Left ventricle myocardium inferior (tissue), 1 donor: ENCODE data around the gene MAEA. TPM values are rescaled to one million over a fixed set of nuclear protein-coding genes. Genes with fewer than 3 reads are reported as not detected.

Source experiments
- DNase-seq: peaks from one replicate; pipeline ENCODE4 v3.0.0-alpha.2; 2020
- H3K27ac ChIP-seq: fragments of 200-600 bp; replicated peaks from 2 replicates; pipeline ENCODE4 v1.8.0; 2021
- H3K27me3 ChIP-seq: fragments of 200-600 bp; 2 replicates; pipeline ENCODE4 v1.8.0; 2021; ENCODE audit warnings: low read depth
- H3K36me3 ChIP-seq: fragments of 200-600 bp; 2 replicates; pipeline ENCODE4 v1.8.0; 2021
- H3K4me1 ChIP-seq: fragments of 200-600 bp; 2 replicates; pipeline ENCODE4 v1.8.0; 2021
- H3K4me3 ChIP-seq: fragments of 200-600 bp; 2 replicates; pipeline ENCODE4 v1.8.0; 2021; ENCODE audit warnings: mild to moderate bottlenecking, moderate library complexity
- H3K9me3 ChIP-seq: fragments of 200-600 bp; replicated peaks from 2 replicates; pipeline ENCODE4 v1.8.0; 2021
- CTCF ChIP-seq: fragments of 200-600 bp; IDR thresholded peaks from 2 replicates; pipeline ENCODE4 v1.8.0; 2021; ENCODE audit warnings: antibody characterized with exemption, mild to moderate bottlenecking, borderline replicate concordance
- intact Hi-C: fragments of 100-400 bp; cut with micrococcal nuclease; formaldehyde crosslinking; loops from one replicate; pipeline ENCODE4 v1.11.0; 2022
- total RNA-seq: library from RNA; stranded (reverse); fragmentation: NEBNext Ultra II Directional; extraction: Animal tissue kit (Norgen Biotek cat#: 25700); gene quantifications from one replicate; pipeline ENCODE4 v1.2.1, GENCODE V29; 2021
- donor health status: DM: no; HTN: yes; CAD: no; lungs with severe emphysema.

Gene MAEA
- total RNA-seq, 1 donor from 2014 or later: 49.5 TPM

DNA sequence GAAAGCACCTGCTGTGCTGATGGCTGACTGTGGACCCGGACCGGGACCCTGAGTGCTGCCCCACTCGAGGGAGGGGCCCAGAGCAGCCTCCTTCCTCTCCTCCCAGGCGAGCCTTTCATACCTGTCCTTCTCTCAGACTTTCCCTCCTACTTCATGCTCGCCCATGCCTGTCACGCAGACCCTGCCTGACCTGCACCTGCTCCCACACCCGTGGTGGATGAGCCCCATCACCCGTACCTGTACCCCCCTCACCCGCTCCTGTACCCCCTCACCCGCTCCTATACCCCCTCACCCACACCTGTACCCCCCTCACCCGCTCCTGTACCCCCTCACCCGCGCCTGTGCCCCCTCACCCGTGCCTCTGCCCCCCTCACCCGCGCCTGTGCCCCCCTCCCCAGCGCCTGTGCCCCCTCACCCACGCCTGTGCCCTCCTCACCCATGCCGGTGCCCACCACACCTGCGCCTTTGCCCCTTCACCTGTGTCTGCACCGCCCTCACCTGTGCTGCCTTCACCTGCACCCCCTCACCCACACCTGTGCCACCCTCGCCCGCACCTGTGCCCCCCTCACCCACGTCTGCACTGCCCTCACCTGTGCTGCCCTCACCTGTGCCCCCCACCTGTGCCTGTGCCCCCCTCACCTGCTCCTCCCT, 5.8 kb downstream of the MAEA start:
- TF ChIP-seq CTCF: no peak
- DNase-seq: no peak
- H3K36me3 ChIP-seq: peaks cover 42% of the 10 kb centered on the region
- no peak overlapping the region for H3K4me3 ChIP-seq
- no peak overlapping the region for H3K27ac ChIP-seq
- no peaks in the 10 kb centered on the region for H3K9me3 ChIP-seq
- no peaks in the 10 kb centered on the region for H3K27me3 ChIP-seq
- H3K4me1 ChIP-seq: peaks cover 82% of the 10 kb centered on the region
- intact Hi-C loops: no loop called here

DNA sequence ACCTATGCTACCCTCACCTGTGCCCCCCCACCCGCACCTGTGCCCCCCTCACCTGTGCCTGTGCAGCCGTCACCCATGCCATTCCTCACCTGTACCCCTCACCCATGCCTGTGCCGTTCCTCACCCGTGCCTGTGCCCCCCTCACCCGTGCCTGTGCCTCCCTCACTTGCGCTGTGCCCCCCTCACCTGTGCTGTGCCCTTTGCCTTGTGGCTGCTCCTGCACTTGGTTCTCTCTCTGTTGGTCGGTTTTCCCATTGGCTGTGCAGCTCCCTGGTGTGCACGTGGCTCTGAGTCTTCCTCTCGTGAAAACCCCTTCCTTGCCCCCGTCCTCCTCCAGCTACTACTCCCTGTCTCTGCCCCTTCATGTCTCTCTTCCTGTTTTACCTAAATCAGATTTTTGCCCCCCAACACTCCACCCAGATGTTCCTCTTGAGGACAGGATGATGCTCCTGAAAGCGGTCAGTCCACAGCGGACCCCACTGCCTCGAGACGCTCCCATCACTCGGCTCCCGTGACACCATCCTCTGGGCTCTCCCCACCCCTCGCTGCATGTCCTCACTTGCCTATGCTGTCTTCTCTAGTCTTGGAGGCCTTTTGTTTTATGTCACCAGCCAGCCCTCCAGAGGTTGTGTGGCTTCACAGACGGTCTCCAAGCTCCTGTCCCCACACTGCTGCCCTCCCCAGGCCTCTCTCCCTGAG, 6.8 kb downstream of the MAEA start:
- Histone ChIP-seq H3K4me3 (no peak overlapping the region), H3K27ac (no peak overlapping the region), H3K36me3 (peaks cover 51% of the 10 kb centered on the region), H3K9me3 (no peaks in the 10 kb centered on the region), H3K27me3 (no peaks in the 10 kb centered on the region), H3K4me1 (peaks cover 82% of the 10 kb centered on the region)
- intact Hi-C loops: no loop called here
- DNase-seq: no peak
- no peak for TF ChIP-seq CTCF

- H3K4me1 ChIP-seq: peaks cover 78% of the 10 kb centered on the region
- no peak for TF ChIP-seq CTCF
Observed at GRCh38 chr4:1297023-1297395, 7.3 kb downstream of the MAEA start.

DNA sequence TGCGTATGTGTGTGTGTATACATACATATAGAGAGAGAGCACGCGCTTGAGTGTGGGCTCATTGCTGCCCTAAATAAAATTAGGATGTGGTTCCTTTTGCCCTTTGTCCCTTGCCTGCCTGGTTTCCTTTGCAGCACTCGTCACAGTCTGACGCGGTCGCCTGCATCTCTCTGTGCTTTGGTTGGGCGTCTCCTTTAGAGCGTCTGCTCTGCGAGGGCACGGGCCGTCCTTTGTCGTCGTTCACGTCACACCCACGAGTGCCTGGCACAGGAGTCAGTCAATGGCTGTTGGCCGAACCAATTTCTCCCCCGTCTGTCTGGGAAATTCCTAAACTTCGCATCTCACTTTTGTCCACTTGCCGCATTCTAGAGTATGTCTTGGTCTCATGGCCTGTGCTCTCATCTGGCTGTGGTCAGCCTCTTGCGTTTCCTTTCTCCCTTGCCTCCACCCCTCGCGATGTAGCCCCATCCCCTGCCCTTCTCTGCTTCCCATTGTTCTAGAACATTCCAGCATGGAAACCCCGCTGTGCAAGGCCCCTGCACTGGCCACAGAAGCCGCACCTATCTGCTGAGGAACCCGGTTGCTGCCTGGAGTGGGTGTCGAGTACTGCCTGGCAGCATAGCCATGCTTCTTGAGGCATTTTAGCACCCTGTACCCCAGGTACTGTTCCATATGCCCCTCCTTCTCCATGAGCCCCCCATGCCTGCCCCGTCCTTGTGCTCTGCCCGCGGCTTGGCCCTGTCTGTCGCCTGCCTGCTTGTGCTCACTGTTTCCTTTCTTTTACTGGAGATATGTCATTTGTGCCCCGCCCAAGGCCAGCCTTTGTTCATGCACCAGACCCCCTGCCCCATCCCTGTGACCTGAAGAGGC, 8.0 kb downstream of the MAEA start:
- Histone ChIP-seq H3K9me3 (no peaks in the 10 kb centered on the region), H3K4me3 (no peak overlapping the region), H3K4me1 (peaks cover 71% of the 10 kb centered on the region), H3K27ac (peak overlapping the region; percentile 40), H3K27me3 (no peaks in the 10 kb centered on the region), H3K36me3 (peaks cover 51% of the 10 kb centered on the region)
- no peak for TF ChIP-seq CTCF
- DNase-seq: no peak
- intact Hi-C loops: no loop called here

More at GRCh38 chr4:1297023-1297395, 7.3 kb downstream of the MAEA start:
- no peak for DNase-seq
- H3K27ac ChIP-seq: peak overlapping the region; percentile 40
- no peak overlapping the region for H3K4me3 ChIP-seq
- peaks cover 51% of the 10 kb centered on the region for H3K36me3 ChIP-seq
- H3K27me3 ChIP-seq: no peaks in the 10 kb centered on the region
- H3K9me3 ChIP-seq: no peaks in the 10 kb centered on the region
- intact Hi-C loops: no loop called here

- TF ChIP-seq CTCF: no peak
- H3K9me3 ChIP-seq: no peaks in the 10 kb centered on the region
- peaks cover 64% of the 10 kb centered on the region for H3K4me1 ChIP-seq
- DNase-seq: no peak
- no peaks in the 10 kb centered on the region for H3K27me3 ChIP-seq
- H3K4me3 ChIP-seq: no peak overlapping the region
- intact Hi-C loops: no loop called here
- peaks cover 48% of the 10 kb centered on the region for H3K36me3 ChIP-seq
- no peak overlapping the region for H3K27ac ChIP-seq
Observed at GRCh38 chr4:1298461-1298860, 8.8 kb downstream of the MAEA start.
